ENCODE results near the gene KIF18B. TPM values are rescaled to one million over a fixed set of nuclear protein-coding genes. Genes with fewer than 3 reads are reported as not detected.

Gene KIF18B
- total RNA-seq (2022; extraction: Qiagen RNA extraction; ENCODE audit: low read depth): 33.4 to 46.7 TPM (median 45.4 TPM) in 5 replicates

DNA sequence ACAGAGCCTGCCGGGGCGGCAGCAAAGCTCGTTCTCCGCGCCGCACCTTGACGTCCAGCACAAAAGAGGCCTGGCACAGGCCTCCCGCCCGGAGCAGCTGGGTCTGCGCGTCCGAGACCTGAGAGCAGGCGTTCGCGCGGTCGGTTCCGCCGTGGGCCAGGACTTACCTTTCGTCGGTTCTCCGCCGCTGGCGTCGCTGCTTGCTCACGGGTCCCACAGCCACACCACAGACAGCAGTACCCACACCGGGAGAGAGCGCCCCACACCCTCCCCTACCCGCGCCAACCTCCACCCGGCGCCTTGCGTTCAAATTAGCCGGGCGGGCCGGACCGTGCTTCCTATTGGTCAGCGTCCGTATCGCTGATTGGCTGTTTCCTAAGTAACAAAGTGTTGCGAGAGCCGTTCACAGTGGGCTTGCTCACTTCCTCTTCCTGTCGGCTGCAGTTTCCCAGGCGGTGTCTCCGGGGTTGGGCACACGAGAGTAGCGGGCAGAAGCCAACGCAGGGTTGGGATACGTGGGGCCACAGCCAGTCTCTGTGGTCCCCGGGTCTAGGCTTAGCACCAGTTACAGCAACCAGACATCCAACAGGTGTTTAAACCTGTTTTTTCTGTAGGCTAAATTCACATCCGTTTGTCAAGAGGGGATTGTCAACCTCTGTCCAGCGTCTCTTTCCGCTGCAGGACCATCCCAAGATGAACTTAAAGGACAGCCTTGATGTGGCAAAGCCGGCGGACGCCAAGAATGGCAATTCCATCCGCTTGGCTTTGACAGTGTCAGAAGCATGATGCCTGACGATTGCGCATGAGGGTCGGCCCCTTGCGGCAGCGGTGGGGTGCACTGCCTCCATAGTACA lies at the start of gene KIF18B:
Gene KIF18B, minus strand, starts transcription at position 313 of the 854 bp plus-strand sequence. CDS start 11,429 bp downstream, outside the sequence.

DNA sequence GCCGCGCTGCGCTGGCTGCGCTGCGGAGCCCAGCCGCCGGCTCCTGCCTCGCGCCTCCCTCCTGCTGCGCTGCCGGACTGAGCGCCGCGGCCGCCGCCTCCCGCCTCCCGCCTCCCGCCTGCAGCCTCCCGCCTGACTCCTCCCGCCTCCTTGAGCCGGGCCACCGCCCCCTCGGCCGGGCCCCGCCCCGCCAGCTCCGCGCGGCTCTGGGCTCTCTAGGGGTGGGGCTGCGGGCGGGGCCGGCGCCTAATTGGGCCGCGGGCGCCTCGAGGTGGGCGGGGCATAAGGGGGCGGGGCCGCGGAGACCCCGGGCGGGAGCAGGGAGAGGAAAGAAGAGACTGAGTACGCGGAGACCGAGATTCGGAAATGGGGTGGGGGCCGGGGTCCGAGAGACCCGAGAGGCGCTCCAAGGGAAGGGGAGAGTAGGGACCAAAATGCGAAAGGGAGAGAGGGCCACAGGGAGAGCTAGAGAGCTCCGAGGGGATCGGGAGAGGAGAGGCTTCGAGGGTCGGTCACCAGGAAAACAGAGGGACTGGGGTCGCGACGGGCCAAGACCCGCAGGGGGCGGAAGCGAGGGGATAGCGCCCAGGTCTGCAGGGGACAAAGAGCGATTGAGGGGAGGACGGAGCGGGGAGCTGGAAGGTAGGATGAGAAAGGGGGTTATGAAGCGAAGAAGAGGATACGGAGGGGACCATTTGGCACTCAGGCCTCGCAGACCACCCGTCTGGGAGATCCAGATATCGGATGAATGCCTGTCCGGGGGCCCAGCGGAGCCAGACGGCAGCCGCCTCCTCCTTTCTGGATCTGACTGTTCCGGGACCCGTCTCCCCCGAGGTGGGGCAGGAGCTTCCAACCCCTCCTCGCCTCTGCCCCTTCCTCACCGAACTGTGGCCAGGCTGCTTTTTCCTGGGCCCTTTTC lies 20.9 kb upstream of the KIF18B start, which contains the start of gene C1QL1:
Gene C1QL1, minus strand, starts transcription at position 79 of the 919 bp plus-strand sequence. CDS start 255 bp downstream, outside the sequence.

DNA sequence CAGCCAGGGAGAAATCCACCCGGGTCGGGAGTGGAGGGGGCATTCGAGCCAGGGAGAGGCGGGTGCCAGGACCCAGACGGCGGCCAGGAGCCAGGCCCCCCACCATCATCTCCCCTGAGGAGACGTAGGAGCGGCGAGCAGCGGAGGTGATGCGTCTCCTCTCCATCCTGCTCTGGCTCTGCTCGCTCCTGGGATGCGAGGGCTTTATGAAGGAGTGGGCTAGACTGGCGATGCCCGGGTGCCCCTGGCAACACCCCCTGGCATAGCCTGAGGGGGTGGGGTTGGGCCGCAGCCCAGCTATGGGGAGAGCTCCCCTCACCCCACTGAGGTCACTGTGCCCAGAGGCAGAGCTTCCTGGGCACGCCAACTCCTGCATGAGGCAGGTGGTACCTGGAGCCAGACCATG lies 32.2 kb downstream of the KIF18B start, which contains the start of gene GFAP:
Gene GFAP, minus strand, starts transcription at position 180 of the 406 bp plus-strand sequence. Its CDS starts 14 bp downstream, at position 166.

DNA sequence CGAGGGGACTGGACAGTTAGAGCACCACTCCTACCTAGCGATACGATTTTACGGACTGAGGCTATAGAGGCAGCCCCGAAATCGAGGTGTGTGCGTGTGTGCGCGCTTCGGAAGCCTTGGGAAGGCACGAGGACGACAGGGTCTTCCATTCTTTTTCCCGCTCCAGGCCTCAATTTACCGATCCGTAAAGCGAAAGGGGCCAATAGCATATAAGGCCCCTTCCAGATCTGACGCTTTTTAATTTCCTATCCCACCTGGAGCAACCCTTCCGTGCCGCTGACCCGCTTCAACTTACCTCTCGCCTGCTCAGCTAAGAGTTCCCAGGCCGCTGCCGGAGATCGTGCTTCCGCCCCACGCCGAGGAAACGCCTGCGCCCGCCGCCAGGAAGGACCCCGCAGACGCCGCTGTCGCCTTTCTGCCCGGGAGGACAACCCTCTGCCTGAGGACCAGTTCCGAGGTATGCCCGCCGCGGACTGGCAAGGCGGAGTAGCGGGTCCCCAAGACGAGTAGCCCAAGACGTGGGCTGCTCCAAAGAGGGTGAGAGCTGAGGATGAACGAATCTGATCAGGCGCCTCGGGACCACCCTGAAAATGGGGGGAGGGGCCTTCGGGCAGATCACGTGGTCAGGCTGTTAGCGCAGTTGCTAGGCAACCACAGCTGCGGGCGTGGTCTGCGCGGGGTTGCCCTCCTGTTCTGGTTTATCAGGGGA lies 48.3 kb downstream of the KIF18B start, which contains the start of gene EFTUD2:
Gene EFTUD2, minus strand, starts transcription at position 372 of the 709 bp plus-strand sequence. CDS start 4,924 bp downstream, outside the sequence.

Other genes starting within 250 kb of the KIF18B start
- gene DBF4B, start 239.1 kb downstream of the KIF18B start, total RNA-seq (2022; extraction: Qiagen RNA extraction; ENCODE audit: low read depth): 26.8 to 31.8 TPM (median 28.9 TPM) in 5 replicates
- gene ADAM11, start 188.8 kb downstream of the KIF18B start, total RNA-seq (2022; extraction: Qiagen RNA extraction; ENCODE audit: low read depth): 1.9 to 2.7 TPM (median 2.1 TPM) in 5 replicates
- gene GJC1, start 117.5 kb downstream of the KIF18B start, total RNA-seq (2022; extraction: Qiagen RNA extraction; ENCODE audit: low read depth): 34.3 to 45.2 TPM (median 42.8 TPM) in 5 replicates
- gene HIGD1B, start 99.9 kb downstream of the KIF18B start, total RNA-seq (2022; extraction: Qiagen RNA extraction; ENCODE audit: low read depth): not detected in 5 replicates
- gene EFTUD2, start 48.3 kb downstream of the KIF18B start, total RNA-seq (2022; extraction: Qiagen RNA extraction; ENCODE audit: low read depth): 159 to 184 TPM (median 170 TPM) in 5 replicates
- 0.44 to 2.4 TPM (median 0.71 TPM) in 5 replicates for gene GFAP, start 32.3 kb downstream of the KIF18B start, total RNA-seq (2022; extraction: Qiagen RNA extraction; ENCODE audit: low read depth)
- 17.6 to 30.5 TPM (median 24.6 TPM) in 5 replicates for gene C1QL1, start 20.5 kb upstream of the KIF18B start, total RNA-seq (2022; extraction: Qiagen RNA extraction; ENCODE audit: low read depth)
- gene DCAKD, start 103.9 kb upstream of the KIF18B start, total RNA-seq (2022; extraction: Qiagen RNA extraction; ENCODE audit: low read depth): 18.0 to 24.0 TPM (median 20.5 TPM) in 5 replicates
- gene NMT1, start 113.5 kb upstream of the KIF18B start, total RNA-seq (2022; extraction: Qiagen RNA extraction; ENCODE audit: low read depth): 162 to 316 TPM (median 205 TPM) in 5 replicates
- 177 to 204 TPM (median 194 TPM) in 5 replicates for gene PLCD3, start 184.7 kb upstream of the KIF18B start, total RNA-seq (2022; extraction: Qiagen RNA extraction; ENCODE audit: low read depth)
- 5.0 to 8.9 TPM (median 7.8 TPM) in 5 replicates for gene ACBD4, start 187.9 kb upstream of the KIF18B start, total RNA-seq (2022; extraction: Qiagen RNA extraction; ENCODE audit: low read depth)
- gene HEXIM1, start 200.7 kb upstream of the KIF18B start, total RNA-seq (2022; extraction: Qiagen RNA extraction; ENCODE audit: low read depth): 48.8 to 56.1 TPM (median 51.9 TPM) in 5 replicates
- 12.6 to 18.6 TPM (median 18.0 TPM) in 5 replicates for gene HEXIM2, start 214.1 kb upstream of the KIF18B start, total RNA-seq (2022; extraction: Qiagen RNA extraction; ENCODE audit: low read depth)